Hepatic stellate cell (primary cell): ENCODE measurements around the gene PPIA.
A peak's percentile ranks its signal among the peaks of the same experiment; 100 is the strongest.
"Not testable (repeated sequence)": the region's sequence is repeated elsewhere in the genome, so short reads cannot be mapped to it uniquely, and the experiment has no call there.

Source experiments
- DNase-seq: peaks from one replicate; pipeline ENCODE4 v3.0.0; 2011; ENCODE audit warnings: low spot score

Gene PPIA

GRCh38 chr7:44787762-44788161, 8.7 kb upstream of the PPIA start:
- no peak for DNase-seq

- DNase-seq: no peak
These were observed 6.5 kb upstream of the PPIA start for GRCh38 chr7:44789990-44790389.

GRCh38 chr7:44791278-44792219, 4.9 kb upstream of the PPIA start:
- DNase-seq: peak; percentile 87

GRCh38 chr7:44793919-44794318, 2.6 kb upstream of the PPIA start:
- DNase-seq: no peak

DNA sequence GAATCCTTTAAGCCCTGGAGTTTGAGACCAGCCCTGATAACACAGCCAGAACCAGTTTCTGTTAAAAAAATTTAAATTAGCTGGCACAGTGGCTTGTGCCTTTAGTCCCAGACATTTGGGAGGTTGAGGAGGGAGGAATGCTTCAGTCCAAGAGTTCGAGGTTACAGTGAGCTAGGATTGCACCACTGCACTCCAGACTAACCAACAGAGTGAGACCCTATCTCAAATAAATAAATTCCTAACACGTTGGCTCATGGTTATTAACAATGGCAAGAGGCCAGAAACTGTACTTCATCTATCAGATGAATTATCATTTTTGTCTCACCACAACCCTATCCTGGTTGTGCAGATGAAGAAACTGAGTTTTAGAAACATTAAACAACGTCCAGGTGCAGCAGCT, 2.1 kb upstream of the PPIA start:
- DNase-seq: no peak

DNA sequence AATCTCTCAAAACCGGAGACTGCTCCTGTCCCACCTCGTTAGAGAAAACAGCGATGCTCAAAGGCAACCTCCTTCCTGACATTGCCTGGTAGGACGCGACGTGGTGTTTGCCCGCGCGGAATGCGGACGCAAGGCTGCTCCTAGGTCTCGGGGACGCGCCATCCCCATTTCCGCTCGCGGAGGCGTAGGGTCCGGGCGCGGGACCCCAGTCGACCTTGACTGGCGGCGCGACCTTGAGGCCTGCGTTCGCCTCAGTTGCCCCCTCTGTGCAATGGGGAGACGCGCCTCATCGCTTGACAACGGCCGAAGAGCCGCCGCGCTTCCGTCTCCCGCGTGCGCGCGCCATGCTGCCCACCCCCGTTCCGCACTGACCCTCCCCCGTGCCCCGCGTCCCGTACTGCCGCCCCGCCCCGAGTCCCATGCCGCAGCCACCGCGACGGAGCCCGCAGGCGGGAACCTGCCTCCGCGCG, 412 bp upstream of the PPIA start:
- DNase-seq: peak; percentile 54

GRCh38 chr7:44797329-44798258, 1.1 kb downstream of the PPIA start:
- DNase-seq: peak; percentile 89

DNA sequence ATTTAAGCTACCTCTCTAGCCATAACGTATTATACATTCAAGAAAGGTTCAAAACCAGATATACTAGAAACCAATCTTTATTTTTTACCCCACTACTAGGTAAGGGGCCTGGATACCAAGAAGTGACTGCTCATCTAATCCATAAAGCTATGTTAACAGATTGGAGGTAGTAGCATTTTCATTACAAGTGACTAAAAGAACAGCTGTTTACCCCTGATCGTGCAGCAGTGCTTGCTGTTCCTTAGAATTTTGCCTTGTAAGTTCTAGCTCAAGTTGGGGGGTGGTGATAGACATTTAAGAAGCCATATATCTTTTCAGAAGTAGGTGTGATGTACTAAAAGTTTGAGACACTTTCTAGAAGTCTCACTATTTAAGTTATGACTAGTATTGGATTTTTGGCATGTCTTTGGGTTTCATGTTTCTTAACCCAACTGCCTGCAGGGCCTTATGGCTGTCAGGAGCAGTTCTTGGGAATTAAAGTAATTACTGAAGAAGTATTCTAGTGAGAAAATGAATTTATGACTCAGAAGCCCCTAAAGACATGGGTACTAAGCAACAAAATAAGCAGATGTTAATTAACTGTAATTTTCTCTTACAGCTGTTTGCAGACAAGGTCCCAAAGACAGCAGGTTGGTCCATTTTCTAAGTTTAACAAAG, 2.3 kb downstream of the PPIA start:
- no peak for DNase-seq

DNA sequence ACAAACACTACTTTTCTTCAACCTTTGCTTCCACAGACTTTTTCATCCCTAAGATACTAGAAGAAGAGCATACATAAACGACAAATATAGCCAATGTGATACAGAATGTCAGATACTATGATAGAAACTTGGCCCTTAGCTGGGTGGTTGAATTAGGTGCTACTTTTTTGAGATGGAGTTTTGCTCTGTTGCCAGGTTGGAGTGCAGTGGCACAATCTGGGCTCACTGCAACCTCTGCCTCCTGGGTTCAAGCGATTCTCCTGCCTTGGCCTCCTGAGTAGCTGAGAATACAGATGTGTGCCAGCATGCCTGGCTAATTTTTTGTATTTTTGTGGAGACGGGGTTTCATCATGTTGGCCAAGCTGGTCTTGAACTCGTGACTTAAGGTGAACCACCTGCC, 3.5 kb downstream of the PPIA start:
- no peak for DNase-seq

GRCh38 chr7:44801890-44802289, 5.4 kb downstream of the PPIA start:
- no peak for DNase-seq

GRCh38 chr7:44802418-44803025, 6.0 kb downstream of the PPIA start:
- no peak for DNase-seq

DNA sequence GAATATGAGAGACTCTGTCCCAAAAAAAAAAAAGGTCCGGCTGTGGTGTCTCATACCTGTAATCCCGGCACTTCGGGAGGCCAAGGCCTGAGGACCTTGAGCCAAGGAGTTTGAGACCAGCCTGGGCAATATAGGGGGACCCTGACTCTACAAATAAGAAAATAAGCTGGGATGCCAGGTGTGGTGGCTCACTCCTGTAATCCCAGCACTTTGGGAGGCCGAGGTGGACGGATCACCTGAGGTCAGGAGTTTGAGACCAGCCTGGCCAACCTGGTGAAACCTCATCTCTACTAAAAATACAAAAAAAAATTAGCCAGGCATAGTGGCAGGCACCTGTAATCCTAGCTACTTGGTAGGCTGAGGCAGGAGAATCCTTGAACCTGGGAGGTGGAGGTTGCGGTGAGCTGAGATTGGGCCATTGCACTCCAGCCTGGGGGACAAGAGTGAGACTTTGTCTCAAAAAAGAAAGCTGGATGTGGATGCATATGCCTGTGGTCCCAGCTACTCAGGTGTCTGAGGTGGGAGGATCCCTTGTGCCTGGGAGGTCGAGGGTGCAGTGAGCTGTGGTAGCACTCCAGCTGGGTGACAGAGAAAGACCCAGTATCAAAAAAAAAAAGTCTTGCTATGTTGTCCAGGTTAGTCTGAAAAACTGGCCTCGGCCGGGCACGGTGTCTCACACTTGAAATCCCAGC, 7.5 kb downstream of the PPIA start:
- DNase-seq: not testable (repeated sequence)

- DNase-seq: no peak
These were observed 9.5 kb downstream of the PPIA start for GRCh38 chr7:44805950-44806349.

GRCh38 chr7:44808914-44809393, 12.5 kb downstream of the PPIA start:
- DNase-seq: no peak

GRCh38 chr7:44811093-44811492, 14.6 kb downstream of the PPIA start:
- no peak for DNase-seq

GRCh38 chr7:44811571-44811970, 15.1 kb downstream of the PPIA start:
- DNase-seq: no peak

DNA sequence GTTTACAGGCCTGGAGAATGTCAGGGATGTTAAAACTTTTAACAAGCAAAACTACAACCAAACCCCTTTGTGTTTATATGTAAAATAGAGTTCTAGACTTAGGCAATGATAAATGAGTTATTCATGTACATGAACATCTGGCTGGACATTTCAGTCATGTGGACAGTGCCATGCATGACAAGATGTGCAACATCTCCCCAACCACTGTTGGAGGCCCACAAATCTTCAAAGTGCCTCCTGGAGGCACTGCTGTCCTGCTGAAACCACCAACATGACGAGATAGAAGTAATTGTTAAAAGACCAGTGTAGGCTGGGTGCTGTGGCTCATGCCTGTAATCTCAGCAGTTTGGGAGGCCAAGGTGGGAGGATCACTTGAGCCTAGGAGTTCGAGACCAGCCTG, 18.4 kb downstream of the PPIA start:
- no peak for DNase-seq

GRCh38 chr7:44819292-44819691, 22.8 kb downstream of the PPIA start:
- DNase-seq: no peak

GRCh38 chr7:44823255-44823781, 26.8 kb downstream of the PPIA start:
- no peak for DNase-seq

DNA sequence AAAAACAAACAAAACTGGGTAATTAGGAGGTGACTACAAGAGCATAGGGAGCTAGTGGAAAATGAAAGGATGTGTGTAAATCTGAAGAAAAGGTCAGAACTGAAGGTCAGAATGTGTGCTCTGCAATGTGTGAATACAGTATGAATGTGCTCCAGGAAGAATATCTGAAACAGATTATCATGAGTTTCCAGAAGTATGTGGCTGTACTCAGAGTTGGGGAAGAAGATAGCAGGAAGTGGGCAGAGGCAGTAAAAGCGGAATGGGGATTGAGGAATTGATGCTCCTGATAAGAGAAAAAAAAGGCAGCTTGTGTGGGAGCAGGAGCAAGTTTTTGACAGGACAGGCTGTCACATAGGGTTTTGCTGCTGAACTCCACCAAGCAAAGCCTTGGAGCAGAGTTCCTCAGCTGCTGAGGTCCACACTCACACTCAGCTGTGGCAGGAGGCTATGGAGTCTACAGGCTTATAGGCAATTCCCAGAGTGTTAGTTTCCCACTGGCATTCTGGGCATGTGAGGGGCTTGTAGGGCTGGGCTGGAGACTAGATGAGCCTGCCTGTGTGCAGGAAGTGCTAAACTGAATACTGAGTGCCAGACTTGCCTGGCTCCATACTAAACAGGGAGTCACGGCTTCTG, 28.5 kb downstream of the PPIA start:
- DNase-seq: no peak
